GM23248 (cell line): ENCODE results near the gene MPPE1.

Experiments
- EZH2 ChIP-seq: fragments of 200-600 bp; sonication (generic); IDR thresholded peaks from 2 replicates; pipeline ENCODE4 v1.6.1; 2018; ENCODE audit warnings: antibody characterized with exemption, mild to moderate bottlenecking; ENCODE audit not compliant: insufficient read depth, poor library complexity, severe bottlenecking
- EZH2phosphoT487 ChIP-seq: fragments of 200-600 bp; sonication (generic); IDR thresholded peaks from 2 replicates; pipeline ENCODE4 v1.6.1; 2018; ENCODE audit warnings: antibody characterized with exemption, moderate library complexity, mild to moderate bottlenecking, low read depth; ENCODE audit not compliant: insufficient read depth

GRCh38 chr18:11839556-11839955, 68.6 kb downstream of the MPPE1 start:
- TF ChIP-seq EZH2 (no peak), EZH2phosphoT487 (no peak)
